ENCODE data around the gene HS6ST3. TPM values are rescaled to one million over a fixed set of nuclear protein-coding genes. Genes with fewer than 3 reads are reported as not detected.

HS6ST3 gene
- total RNA-seq, 1 experiment from 2014 or later: 0.11 TPM

DNA sequence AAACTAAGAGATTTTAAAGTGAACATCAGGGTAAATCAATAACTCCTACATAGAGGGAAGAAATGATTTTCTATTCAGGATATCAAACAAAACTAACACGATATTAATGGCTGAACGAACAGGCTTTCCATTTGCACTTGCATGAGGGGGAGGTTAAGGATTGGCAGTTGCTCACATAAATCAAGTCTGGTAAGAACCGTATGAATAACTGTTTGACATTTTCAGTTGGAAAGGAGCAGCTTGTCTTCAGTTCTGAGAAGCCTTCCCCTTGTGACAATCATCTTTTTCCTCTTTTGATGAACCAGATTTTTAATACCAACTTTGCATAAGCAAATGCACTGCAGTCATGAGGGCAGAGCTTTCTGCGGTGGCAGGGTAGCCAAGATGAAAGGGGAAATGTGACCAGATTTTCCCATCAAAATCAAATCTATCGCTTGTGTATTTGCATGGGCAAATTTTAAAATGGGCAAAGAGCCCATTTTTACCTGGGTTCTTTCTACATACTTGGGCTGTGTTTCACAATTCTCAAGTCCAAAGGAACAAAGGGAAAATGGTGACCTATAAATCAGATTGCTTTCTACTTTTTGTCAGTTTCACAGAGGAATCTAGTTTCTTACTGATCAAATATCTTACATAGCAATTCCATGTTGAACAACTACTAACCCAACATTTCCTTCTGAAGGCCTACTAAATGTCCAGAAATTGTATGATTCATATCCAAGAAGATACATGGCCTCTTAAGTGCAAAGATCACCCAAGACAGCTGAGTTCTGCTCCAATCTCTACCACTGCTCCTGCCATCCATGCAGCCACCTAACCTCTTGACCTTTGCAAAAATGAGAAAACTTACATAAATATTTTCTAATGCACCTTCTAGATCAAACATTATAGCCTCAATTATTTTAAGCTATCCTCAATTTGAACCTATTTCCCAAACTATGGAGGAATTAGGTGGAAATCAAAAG, 654.7 kb downstream of the HS6ST3 start:
- no peak for TF ChIP-seq EZH2phosphoT487 (IDR thresholded peaks at IDR 0.05; ENCODE audit: borderline replicate concordance, low read length)
- POLR2A ChIA-PET (ENCODE audit: unreplicated experiment): no interaction called here

DNA sequence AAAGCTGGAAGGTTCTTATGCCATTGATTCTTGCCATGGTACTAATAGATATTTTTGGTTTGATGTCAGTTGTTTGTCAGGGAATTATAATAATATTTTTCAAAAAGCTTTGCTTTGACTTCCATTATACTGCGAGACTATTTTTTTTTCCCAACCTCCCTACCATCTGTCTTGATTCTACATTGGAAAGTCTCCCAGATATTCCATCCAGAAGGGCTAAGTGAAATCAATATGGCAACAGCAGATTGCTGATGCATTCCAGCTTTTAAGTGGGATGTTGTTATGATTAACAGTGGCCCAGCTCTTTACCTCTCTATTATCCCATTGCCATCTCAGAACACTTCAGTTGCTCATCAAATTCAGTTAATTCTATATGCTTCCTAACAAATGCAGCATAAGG, 657.0 kb downstream of the HS6ST3 start:
- intact Hi-C loops (cut with micrococcal nuclease): loop anchor here (1.0 kb wide), 1 partner anchor 36 kb away; no protein-coding TSS in a partner anchor
- no peak overlapping the region for H3K4me2 ChIP-seq (ENCODE audit: low read length)
- H3K79me2 ChIP-seq (ENCODE audit: low read length): no peaks in the 10 kb centered on the region
- H3K4me3 ChIP-seq (ENCODE audit: low read length): no peak overlapping the region
- ATAC-seq: no peak
- H3K27me3 ChIP-seq (ENCODE audit: low read length): no peaks in the 10 kb centered on the region
- no peaks in the 10 kb centered on the region for H3K4me1 ChIP-seq (ENCODE audit: insufficient read depth, low read length)
- no peaks in the 10 kb centered on the region for H3K9me2 ChIP-seq (replicated peaks; ENCODE audit: low read length)
- CTCF ChIA-PET: no interaction called here
- no peaks in the 10 kb centered on the region for H3K36me3 ChIP-seq (ENCODE audit: low read depth, low read length)
- H2AFZ ChIP-seq (ENCODE audit: low read length): no peak overlapping the region
- no TSS peak for BruUV-seq (replicated peaks)
- DNase-seq: no peak
- H3K9ac ChIP-seq (ENCODE audit: low read length): no peak overlapping the region
- no peak overlapping the region for H3K27ac ChIP-seq (ENCODE audit: low read length)
- no peaks in the 10 kb centered on the region for H3F3A ChIP-seq (ENCODE audit: low read length, unreplicated experiment)
- POLR2A ChIA-PET (ENCODE audit: unreplicated experiment): no interaction called here
- H3K9me3 ChIP-seq (ENCODE audit: low read length): no peaks in the 10 kb centered on the region
- H4K20me1 ChIP-seq (ENCODE audit: low read length): no peaks in the 10 kb centered on the region
- TF ChIP-seq CTCF (conservative IDR thresholded peaks at IDR 0.05; ENCODE audit: low read depth, low read length) (no peak), EZH2phosphoT487 (IDR thresholded peaks at IDR 0.05; ENCODE audit: borderline replicate concordance, low read length) (no peak)

More for the DNA sequence above, 654.7 kb downstream of the HS6ST3 start:
- DNase-seq: no peak
- H3K79me2 ChIP-seq (ENCODE audit: low read length): no peaks in the 10 kb centered on the region
- H3K4me2 ChIP-seq (ENCODE audit: low read length): no peak overlapping the region
- H3K36me3 ChIP-seq (ENCODE audit: low read depth, low read length): no peaks in the 10 kb centered on the region
- H3F3A ChIP-seq (ENCODE audit: low read length, unreplicated experiment): no peaks in the 10 kb centered on the region
- H3K27ac ChIP-seq (ENCODE audit: low read length): no peak overlapping the region
- no peaks in the 10 kb centered on the region for H3K9me3 ChIP-seq (ENCODE audit: low read length)
- H3K4me1 ChIP-seq (ENCODE audit: insufficient read depth, low read length): no peaks in the 10 kb centered on the region
- no peak overlapping the region for H3K4me3 ChIP-seq (ENCODE audit: low read length)
- intact Hi-C loops (cut with micrococcal nuclease): no loop called here
- CTCF ChIA-PET: interaction anchor here (0.6 kb wide), 1 partner anchor 266 kb away, joined by 3 read pairs; no protein-coding TSS in a partner anchor
- no peaks in the 10 kb centered on the region for H3K27me3 ChIP-seq (ENCODE audit: low read length)
- BruUV-seq (replicated peaks): no TSS peak
- H2AFZ ChIP-seq (ENCODE audit: low read length): no peak overlapping the region
- no peaks in the 10 kb centered on the region for H4K20me1 ChIP-seq (ENCODE audit: low read length)
- H3K9ac ChIP-seq (ENCODE audit: low read length): no peak overlapping the region
- H3K9me2 ChIP-seq (replicated peaks; ENCODE audit: low read length): no peaks in the 10 kb centered on the region
- ATAC-seq: no peak

GRCh38 chr13:96749825-96750224, 659.9 kb downstream of the HS6ST3 start:
- no peaks in the 10 kb centered on the region for H3K9me2 ChIP-seq (replicated peaks; ENCODE audit: low read length)
- no peak overlapping the region for H2AFZ ChIP-seq (ENCODE audit: low read length)
- ATAC-seq: no peak
- BruUV-seq (replicated peaks): no TSS peak
- H3K36me3 ChIP-seq (ENCODE audit: low read depth, low read length): no peaks in the 10 kb centered on the region
- ChIA-PET POLR2A (ENCODE audit: unreplicated experiment) (no interaction called here), CTCF (no interaction called here)
- H3K4me2 ChIP-seq (ENCODE audit: low read length): no peak overlapping the region
- no peak overlapping the region for H3K27ac ChIP-seq (ENCODE audit: low read length)
- no peaks in the 10 kb centered on the region for H3F3A ChIP-seq (ENCODE audit: low read length, unreplicated experiment)
- no peak overlapping the region for H3K9ac ChIP-seq (ENCODE audit: low read length)
- H3K9me3 ChIP-seq (ENCODE audit: low read length): no peaks in the 10 kb centered on the region
- no peaks in the 10 kb centered on the region for H3K27me3 ChIP-seq (ENCODE audit: low read length)
- no peaks in the 10 kb centered on the region for H4K20me1 ChIP-seq (ENCODE audit: low read length)
- DNase-seq: no peak
- no peak overlapping the region for H3K4me3 ChIP-seq (ENCODE audit: low read length)
- TF ChIP-seq EZH2phosphoT487 (IDR thresholded peaks at IDR 0.05; ENCODE audit: borderline replicate concordance, low read length): no peak
- no peak for TF ChIP-seq EZH2 (IDR thresholded peaks at IDR 0.05; ENCODE audit: low read length, unreplicated experiment)
- no peak for TF ChIP-seq CTCF (conservative IDR thresholded peaks at IDR 0.05; ENCODE audit: low read depth, low read length)
- H3K79me2 ChIP-seq (ENCODE audit: low read length): no peaks in the 10 kb centered on the region
- no peaks in the 10 kb centered on the region for H3K4me1 ChIP-seq (ENCODE audit: insufficient read depth, low read length)
- intact Hi-C loops (cut with micrococcal nuclease): no loop called here

Data from PC-3 (cell line).